GM19240 (cell line): ENCODE data around the gene FHL1.

Experiments used
- DNase-seq: peaks from one replicate; pipeline ENCODE4 v3.0.0; 2011; ENCODE audit warnings: low spot score; ENCODE audit not compliant: insufficient read length

Gene FHL1

GRCh38 chrX:136185401-136186022 lies 38.2 kb downstream of the FHL1 start:
- no peak for DNase-seq

DNA sequence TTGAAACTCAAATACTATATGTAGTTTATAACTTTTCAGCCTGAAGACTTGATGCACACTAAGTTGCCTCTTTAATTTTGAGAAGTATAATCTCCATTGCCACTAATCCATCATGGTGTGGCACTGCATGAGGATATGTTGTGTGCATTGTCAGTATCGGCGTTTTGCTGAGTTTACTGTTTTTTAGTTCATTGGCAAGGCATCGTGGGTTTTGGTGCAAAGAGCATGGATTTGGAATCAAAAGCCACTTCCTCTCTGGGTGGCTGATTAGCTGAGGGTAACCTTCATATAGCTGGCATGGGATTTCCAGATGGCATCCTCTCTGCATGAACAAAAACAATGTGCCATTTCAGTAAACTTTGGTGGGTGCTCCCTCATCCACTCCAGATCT lies 38.7 kb downstream of the FHL1 start:
- no peak for DNase-seq

DNA sequence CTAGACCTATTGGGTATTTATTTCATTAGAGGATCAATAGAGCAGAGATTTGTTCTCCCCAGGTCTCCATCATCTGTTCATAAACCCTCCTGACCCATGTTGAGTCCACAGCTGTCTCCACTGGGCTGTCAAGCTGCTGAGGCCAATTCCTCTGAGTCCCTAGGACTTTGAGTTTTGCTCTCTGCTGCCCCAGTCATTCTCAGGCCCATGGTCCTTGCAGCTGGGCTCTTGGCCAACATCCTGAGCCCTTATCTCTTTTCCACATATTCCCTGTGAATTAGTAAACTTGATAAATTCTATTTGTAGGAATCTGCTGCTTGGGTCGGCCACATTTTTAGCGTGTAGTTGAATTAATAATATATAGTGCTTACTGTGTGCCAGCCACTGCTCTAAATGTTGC lies 41.9 kb downstream of the FHL1 start:
- no peak for DNase-seq

- no peak for DNase-seq
Observed at GRCh38 chrX:136190038-136190713, 42.8 kb downstream of the FHL1 start.

GRCh38 chrX:136191171-136191570 lies 43.8 kb downstream of the FHL1 start:
- no peak for DNase-seq

- no peak for DNase-seq
Observed at GRCh38 chrX:136192135-136192534, 44.8 kb downstream of the FHL1 start.

- no peak for DNase-seq
Observed at GRCh38 chrX:136192839-136193414, 45.6 kb downstream of the FHL1 start.

- no peak for DNase-seq
Observed at GRCh38 chrX:136193771-136194170, 46.4 kb downstream of the FHL1 start.

GRCh38 chrX:136194536-136194935 lies 47.2 kb downstream of the FHL1 start:
- DNase-seq = no peak

- no peak for DNase-seq
Observed at GRCh38 chrX:136195247-136195646, 47.9 kb downstream of the FHL1 start.

DNA sequence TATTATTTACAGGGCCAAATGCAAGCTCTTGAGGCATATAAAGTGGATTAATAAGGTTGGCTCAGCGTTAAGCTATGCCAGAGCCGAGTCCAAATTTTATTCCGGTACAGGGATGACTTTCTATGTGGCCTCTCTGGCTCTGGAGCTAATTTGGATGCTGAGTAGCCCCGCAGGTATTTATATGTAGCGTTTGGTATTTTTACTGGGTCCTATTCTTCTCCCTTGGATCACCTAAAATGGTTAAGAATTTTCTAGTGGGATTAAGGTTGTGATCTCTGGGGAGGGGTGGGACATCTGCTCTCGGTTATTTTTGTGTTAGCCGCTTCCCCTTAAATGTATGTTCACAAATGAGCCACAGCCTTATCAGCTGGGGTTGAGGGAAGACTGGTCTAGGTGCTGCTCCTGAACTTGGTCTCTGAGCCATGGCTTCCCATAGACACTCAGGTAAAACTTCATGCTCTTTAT lies 49.4 kb downstream of the FHL1 start:
- DNase-seq = no peak

GRCh38 chrX:136198010-136198409 lies 50.7 kb downstream of the FHL1 start:
- DNase-seq = no peak

DNA sequence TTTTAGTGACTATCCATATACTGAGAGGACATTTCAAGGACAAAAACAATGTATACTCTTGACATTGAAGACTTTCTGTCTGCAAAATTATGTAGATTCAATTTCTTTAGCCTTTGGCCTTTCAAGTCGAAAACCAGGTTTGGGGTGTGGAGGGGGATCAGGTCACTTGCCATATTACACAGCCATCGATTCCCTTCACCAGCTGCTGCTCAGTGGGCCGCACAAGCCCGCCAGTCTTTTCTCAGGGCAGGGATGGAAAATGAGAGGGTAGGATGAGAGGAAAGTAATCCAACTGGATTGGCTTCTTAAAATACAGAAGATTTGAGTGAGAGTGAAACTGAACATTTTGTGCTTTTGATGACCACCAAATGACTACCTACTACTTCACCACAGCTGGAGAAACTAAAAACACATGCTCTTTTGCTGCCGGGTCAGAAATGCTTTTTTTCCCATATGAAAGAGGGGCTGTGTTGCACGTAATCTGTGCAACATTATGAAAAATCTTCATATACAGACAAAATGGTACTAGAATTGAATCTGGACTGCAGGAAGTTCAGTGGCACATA lies 51.4 kb downstream of the FHL1 start:
- DNase-seq = no peak

- no peak for DNase-seq
Observed at GRCh38 chrX:136199365-136199764, 52.0 kb downstream of the FHL1 start.

- DNase-seq = no peak
Observed at GRCh38 chrX:136200466-136200865, 53.1 kb downstream of the FHL1 start.

DNA sequence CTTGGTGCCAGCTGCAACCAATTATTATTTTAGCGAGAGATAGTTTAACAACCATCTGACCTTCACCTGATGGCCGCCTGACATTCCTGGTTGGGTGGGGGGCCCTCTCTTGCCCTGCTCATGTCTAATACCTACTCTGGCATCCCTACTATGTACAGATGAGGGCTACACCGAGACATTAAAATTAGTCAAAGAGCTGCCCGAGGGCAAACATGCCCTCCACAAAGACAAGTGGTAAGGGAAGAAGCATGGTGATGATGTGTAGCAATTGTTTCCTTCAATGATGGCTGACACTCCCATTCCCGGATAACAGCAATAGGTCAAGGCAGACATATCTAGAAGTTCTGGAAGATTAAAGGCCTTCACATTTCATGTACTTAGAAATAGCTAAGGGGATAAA lies 54.3 kb downstream of the FHL1 start:
- no peak for DNase-seq

DNA sequence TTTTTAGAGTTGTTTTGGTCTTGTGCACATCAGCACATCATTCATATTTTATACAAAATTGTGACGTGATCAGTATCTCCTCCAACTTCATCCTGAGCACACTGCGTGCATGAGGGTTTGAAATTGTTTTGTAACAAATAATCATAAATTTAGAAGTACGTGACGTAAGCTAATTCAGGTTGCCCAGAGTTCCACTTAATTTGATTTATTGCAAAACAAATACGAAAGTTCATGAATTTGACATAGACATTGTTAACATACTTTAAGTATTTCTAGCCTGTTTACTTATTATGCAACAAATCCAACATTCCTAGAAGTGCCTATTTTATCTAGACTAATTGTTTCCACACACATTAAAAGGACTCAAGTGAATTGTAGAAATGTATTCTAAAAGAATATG lies 55.6 kb downstream of the FHL1 start:
- DNase-seq = no peak

DNA sequence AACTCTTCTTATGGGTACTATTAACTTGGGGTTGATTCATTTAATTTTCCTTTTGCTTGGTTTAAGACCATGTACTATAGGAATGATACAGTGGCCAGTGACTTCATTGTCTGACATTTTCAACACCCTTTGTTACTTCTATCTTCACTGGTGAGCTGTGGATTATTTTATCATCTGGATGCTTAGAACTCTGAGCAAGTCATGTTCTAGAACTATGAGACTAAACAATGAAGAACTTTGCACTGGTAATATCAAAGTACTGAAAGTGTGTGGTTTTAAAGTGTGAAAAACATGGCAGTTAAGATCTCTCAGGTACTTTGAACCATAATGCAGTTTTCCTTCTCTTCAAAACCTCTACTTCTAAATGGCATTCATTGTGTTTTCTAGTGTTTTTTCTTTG lies 56.1 kb downstream of the FHL1 start:
- DNase-seq = no peak

DNA sequence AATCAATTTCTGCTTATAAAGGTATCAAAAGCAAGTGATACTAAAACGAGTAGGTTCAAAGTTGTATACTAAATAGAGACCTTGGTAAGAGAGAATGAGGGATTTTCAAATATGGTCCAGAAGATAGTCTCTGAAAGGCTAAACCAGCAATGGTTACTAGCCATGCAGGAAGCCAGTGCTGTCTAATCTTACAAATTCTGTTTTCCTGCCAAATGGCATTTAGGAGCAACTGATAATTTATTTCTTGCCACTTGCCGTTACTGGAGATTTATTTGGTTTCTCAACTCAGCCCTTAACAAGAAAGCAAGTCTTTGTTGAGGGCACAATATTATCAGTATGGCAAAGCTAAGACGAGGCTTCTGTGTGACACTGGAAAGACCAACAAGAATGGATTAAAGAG lies 56.6 kb downstream of the FHL1 start:
- no peak for DNase-seq

DNA sequence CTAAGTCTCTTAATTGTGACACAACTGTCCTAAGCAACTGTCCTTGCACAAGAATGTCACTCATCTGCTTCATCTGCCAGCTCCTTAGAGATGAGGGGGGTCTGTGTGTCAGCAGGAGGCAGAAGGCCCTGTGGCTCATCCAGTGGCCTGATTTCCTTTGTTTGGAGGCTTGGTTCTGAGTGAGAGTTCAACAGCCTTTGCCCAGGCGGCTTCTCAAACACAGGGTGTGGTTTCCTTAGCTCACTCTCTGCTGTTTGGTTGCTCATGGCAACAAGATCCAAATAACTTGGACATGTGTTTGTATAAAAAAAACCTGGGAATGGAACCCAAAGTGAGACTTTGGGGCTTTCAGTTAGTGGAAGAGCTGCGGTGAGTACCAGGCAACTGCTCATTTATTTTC lies 57.2 kb downstream of the FHL1 start:
- no peak for DNase-seq

DNA sequence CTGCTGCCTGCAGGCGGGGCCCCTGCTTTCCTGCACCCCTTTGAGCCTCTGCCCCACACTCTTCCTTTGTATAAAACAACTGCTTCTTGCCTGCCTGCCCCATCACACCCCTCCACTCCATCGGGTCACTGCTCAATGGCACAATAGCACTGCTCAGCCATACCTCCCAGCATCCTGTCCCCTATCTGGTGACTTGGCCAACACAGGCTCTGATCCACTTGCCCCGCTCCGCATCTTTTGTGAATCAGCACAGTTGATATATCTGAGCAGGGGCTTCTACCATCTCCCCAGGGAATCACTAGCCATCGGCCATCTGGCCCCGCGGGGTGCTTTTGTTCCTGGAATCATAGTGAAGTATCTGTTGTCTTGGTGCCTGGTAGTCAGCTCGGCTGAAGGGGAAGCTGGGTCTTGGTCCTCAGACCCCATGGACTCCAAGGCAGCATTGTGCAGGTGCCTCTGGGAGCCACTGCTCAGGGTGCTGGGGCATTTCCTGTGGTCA lies 58.6 kb downstream of the FHL1 start:
- DNase-seq = no peak

GRCh38 chrX:136206916-136207315 lies 59.6 kb downstream of the FHL1 start:
- no peak for DNase-seq
